ENCODE measurements around the gene P2RY8. TPM values are rescaled to one million over a fixed set of nuclear protein-coding genes. Genes with fewer than 3 reads are reported as not detected.

Gene P2RY8
- total RNA-seq, 1 donor = not detected

- Histone ChIP-seq H3K9me3 (ENCODE audit: low read depth, low read length) (peaks cover 7% of the 10 kb centered on the region), H3K4me3 (ENCODE audit: insufficient read depth, low read length) (no peak overlapping the region), H2AFZ (ENCODE audit: low read length) (no peak overlapping the region), H4K20me1 (ENCODE audit: insufficient read depth, low read length) (peaks cover 2% of the 10 kb centered on the region), H3K4me1 (ENCODE audit: insufficient read depth, low read length) (no peaks in the 10 kb centered on the region), H3K27ac (ENCODE audit: low read depth, low read length) (no peak overlapping the region), H3K27me3 (ENCODE audit: insufficient read depth, low read length) (no peaks in the 10 kb centered on the region), H3K79me2 (ENCODE audit: insufficient read depth, low read length) (no peaks in the 10 kb centered on the region), H3K4me2 (ENCODE audit: insufficient read depth, low read length) (no peak overlapping the region), H3K36me3 (ENCODE audit: insufficient read depth, low read length) (peaks cover 42% of the 10 kb centered on the region)
- TF ChIP-seq CTCF (IDR thresholded peaks at IDR 0.05; ENCODE audit: extremely low read depth, low read depth, low read length) = no peak
- no peak for DNase-seq (ENCODE audit: insufficient read length, low spot score, missing footprints)
Observed at GRCh38 chrX:1417921-1418771, 118.8 kb downstream of the P2RY8 start.

- H3K79me2 ChIP-seq (ENCODE audit: insufficient read depth, low read length) = no peaks in the 10 kb centered on the region
- no peak overlapping the region for H3K4me3 ChIP-seq (ENCODE audit: insufficient read depth, low read length)
- H2AFZ ChIP-seq (ENCODE audit: low read length) = no peak overlapping the region
- H3K9me3 ChIP-seq (ENCODE audit: low read depth, low read length) = peaks cover 7% of the 10 kb centered on the region
- H3K36me3 ChIP-seq (ENCODE audit: insufficient read depth, low read length) = peaks cover 42% of the 10 kb centered on the region
- no peak overlapping the region for H3K4me2 ChIP-seq (ENCODE audit: insufficient read depth, low read length)
- no peak for DNase-seq (ENCODE audit: insufficient read length, low spot score, missing footprints)
- no peaks in the 10 kb centered on the region for H3K4me1 ChIP-seq (ENCODE audit: insufficient read depth, low read length)
- TF ChIP-seq CTCF (IDR thresholded peaks at IDR 0.05; ENCODE audit: extremely low read depth, low read depth, low read length) = no peak
- H3K27ac ChIP-seq (ENCODE audit: low read depth, low read length) = no peak overlapping the region
- peaks cover 2% of the 10 kb centered on the region for H4K20me1 ChIP-seq (ENCODE audit: insufficient read depth, low read length)
- H3K27me3 ChIP-seq (ENCODE audit: insufficient read depth, low read length) = no peaks in the 10 kb centered on the region
Observed at GRCh38 chrX:1416965-1417760, 119.8 kb downstream of the P2RY8 start.

GRCh38 chrX:1416327-1416784, 120.6 kb downstream of the P2RY8 start:
- no peak overlapping the region for H3K27ac ChIP-seq (ENCODE audit: low read depth, low read length)
- no peak for DNase-seq (ENCODE audit: insufficient read length, low spot score, missing footprints)
- no peaks in the 10 kb centered on the region for H3K27me3 ChIP-seq (ENCODE audit: insufficient read depth, low read length)
- no peak overlapping the region for H3K4me2 ChIP-seq (ENCODE audit: insufficient read depth, low read length)
- H3K4me3 ChIP-seq (ENCODE audit: insufficient read depth, low read length) = no peak overlapping the region
- peaks cover 37% of the 10 kb centered on the region for H3K36me3 ChIP-seq (ENCODE audit: insufficient read depth, low read length)
- H3K4me1 ChIP-seq (ENCODE audit: insufficient read depth, low read length) = no peaks in the 10 kb centered on the region
- no peak overlapping the region for H2AFZ ChIP-seq (ENCODE audit: low read length)
- H4K20me1 ChIP-seq (ENCODE audit: insufficient read depth, low read length) = peaks cover 2% of the 10 kb centered on the region
- H3K9me3 ChIP-seq (ENCODE audit: low read depth, low read length) = peaks cover 2% of the 10 kb centered on the region
- H3K79me2 ChIP-seq (ENCODE audit: insufficient read depth, low read length) = no peaks in the 10 kb centered on the region
- TF ChIP-seq CTCF (IDR thresholded peaks at IDR 0.05; ENCODE audit: extremely low read depth, low read depth, low read length) = no peak

Other genes starting within 250 kb of the P2RY8 start
- gene IL3RA, start 200.4 kb downstream of the P2RY8 start, total RNA-seq = 0.72 and 0.88 TPM in 2 replicates
- 182 and 203 TPM in 2 replicates for gene SLC25A6, start 145.1 kb downstream of the P2RY8 start, total RNA-seq
- 22.4 and 24.6 TPM in 2 replicates for gene ASMTL, start 84.3 kb downstream of the P2RY8 start, total RNA-seq
- 17.7 and 18.5 TPM in 2 replicates for gene AKAP17A, start 54.4 kb upstream of the P2RY8 start, total RNA-seq
- gene ASMT, start 77.9 kb upstream of the P2RY8 start, total RNA-seq = 0.36 TPM in 1 of 2 replicates, not detected in the other